Mesothelial cell of epicardium (in vitro differentiated cells): ENCODE results near the gene ESPNL. TPM values are rescaled to one million over a fixed set of nuclear protein-coding genes. Genes with fewer than 3 reads are reported as not detected.
"Not testable (repeated sequence)": the region's sequence is repeated elsewhere in the genome, so short reads cannot be mapped to it uniquely, and the experiment has no call there.

ENCODE experiments used
- DNase-seq, 2 experiments: peaks; one replicate each; pipeline ENCODE4 v3.0.0; 2021; ENCODE audit warnings: low spot score in 2 of 2; ENCODE audit not compliant: unreplicated experiment in 2 of 2
- H3K27ac Mint-ChIP-seq: 2 replicates; pipeline ENCODE4 v1.8.0; 2021; ENCODE audit warnings: mixed read lengths
- H3K27me3 Mint-ChIP-seq: 2 replicates; pipeline ENCODE4 v1.8.0; 2021; ENCODE audit warnings: low read depth, mixed read lengths
- H3K36me3 Mint-ChIP-seq: 2 replicates; pipeline ENCODE4 v1.8.0; 2021; ENCODE audit warnings: mixed read lengths
- H3K4me1 Mint-ChIP-seq: 2 replicates; pipeline ENCODE4 v1.8.0; 2021; ENCODE audit warnings: mixed read lengths
- H3K4me3 Mint-ChIP-seq: 2 replicates; pipeline ENCODE4 v1.8.0; 2021; ENCODE audit warnings: mild to moderate bottlenecking, moderate library complexity, mixed read lengths
- H3K9me3 Mint-ChIP-seq: 2 replicates; pipeline ENCODE4 v1.8.0; 2021; ENCODE audit warnings: mixed read lengths
- CTCF ChIP-seq: fragments of 200-600 bp; sonication (generic); IDR thresholded peaks from one replicate; pipeline ENCODE4 v1.5.0; 2021; ENCODE audit warnings: antibody characterized with exemption; ENCODE audit not compliant: unreplicated experiment
- total RNA-seq: library from RNA; stranded (reverse); gene quantifications from 3 replicates; pipeline ENCODE4 v1.2.1, GENCODE V29; 2021

The ESPNL gene
- 0.29 to 0.75 TPM (median 0.38 TPM) in 3 replicates for total RNA-seq

GRCh38 chr2:238100049-238100820 is at the start of gene ESPNL:
Gene ESPNL (plus strand): TSS chr2:238100340. CDS start chr2:238100420, 80 bp downstream.
- H3K4me1 Mint-ChIP-seq = peaks cover 2% of the 10 kb centered on the region
- no peaks in the 10 kb centered on the region for H3K27me3 Mint-ChIP-seq
- TF ChIP-seq CTCF = no peak
- no peak within 1 kb of the TSS for H3K4me3 Mint-ChIP-seq
- no peak for DNase-seq
- no peaks in the 10 kb centered on the region for H3K9me3 Mint-ChIP-seq
- no peak within 1 kb of the TSS for H3K27ac Mint-ChIP-seq
- peaks cover 1% of the 10 kb centered on the region for H3K36me3 Mint-ChIP-seq

DNA sequence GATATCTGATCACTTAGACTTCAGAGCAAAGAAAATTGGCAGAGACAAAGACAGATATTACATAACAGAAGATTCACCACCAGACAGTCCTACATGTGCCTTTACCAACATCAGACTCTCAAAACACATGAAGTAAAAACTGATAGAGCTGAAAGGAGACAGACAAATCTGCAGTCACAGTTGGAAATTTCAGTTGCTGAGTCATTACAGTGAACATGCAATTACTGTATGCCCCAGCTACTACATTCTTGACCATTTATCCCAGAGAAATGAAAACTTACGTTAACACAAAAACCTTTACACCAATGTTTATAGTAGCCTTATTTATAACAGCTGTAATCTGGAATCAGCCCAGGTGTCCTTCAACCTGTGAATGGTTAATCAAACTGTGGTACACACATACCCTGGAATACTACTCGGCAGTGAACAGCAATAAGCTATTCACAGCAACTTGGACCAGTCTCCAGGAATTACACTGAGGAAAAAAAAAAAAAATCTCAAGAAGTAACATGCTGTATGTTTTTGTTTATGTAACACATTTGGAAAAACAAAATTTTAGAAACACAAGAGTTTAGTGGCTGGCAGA is 46.9 kb upstream of the ESPNL start:
- peaks cover 11% of the 10 kb centered on the region for H3K9me3 Mint-ChIP-seq
- no peak for TF ChIP-seq CTCF
- no peak for DNase-seq

GRCh38 chr2:238055841-238056240 is 44.3 kb upstream of the ESPNL start:
- H3K27ac Mint-ChIP-seq = no peak overlapping the region
- no peak for TF ChIP-seq CTCF

More for the DNA sequence above, 46.9 kb upstream of the ESPNL start:
- peaks cover 14% of the 10 kb centered on the region for H3K27me3 Mint-ChIP-seq
- H3K4me3 Mint-ChIP-seq = no peak overlapping the region
- H3K4me1 Mint-ChIP-seq = no peaks in the 10 kb centered on the region
- H3K27ac Mint-ChIP-seq = no peak overlapping the region
- no peaks in the 10 kb centered on the region for H3K36me3 Mint-ChIP-seq

GRCh38 chr2:238057696-238058575 is 42.2 kb upstream of the ESPNL start:
- not testable (repeated sequence) for DNase-seq, H3K9me3 Mint-ChIP-seq, H3K36me3 Mint-ChIP-seq, H3K27ac Mint-ChIP-seq
- Mint-ChIP-seq H3K4me1 (peaks cover 17% of the 10 kb centered on the region), H3K27me3 (peaks cover 14% of the 10 kb centered on the region), H3K4me3 (peak overlapping the region; percentile 36)

More at GRCh38 chr2:238055841-238056240, 44.3 kb upstream of the ESPNL start:
- no peak overlapping the region for H3K4me3 Mint-ChIP-seq
- H3K27me3 Mint-ChIP-seq = peaks cover 14% of the 10 kb centered on the region
- peaks cover 5% of the 10 kb centered on the region for H3K9me3 Mint-ChIP-seq
- no peak for DNase-seq
- no peaks in the 10 kb centered on the region for H3K36me3 Mint-ChIP-seq
- peaks cover 8% of the 10 kb centered on the region for H3K4me1 Mint-ChIP-seq

GRCh38 chr2:238059505-238059904 is 40.6 kb upstream of the ESPNL start:
- DNase-seq = no peak
- Mint-ChIP-seq H3K4me3 (peak overlapping the region; percentile 77), H3K4me1 (peaks cover 17% of the 10 kb centered on the region), H3K9me3 (peaks cover 5% of the 10 kb centered on the region), H3K27ac (peak overlapping the region; percentile 9), H3K27me3 (peaks cover 14% of the 10 kb centered on the region), H3K36me3 (peaks cover 1% of the 10 kb centered on the region)
- no peak for TF ChIP-seq CTCF
